BLaER1 treated with 17β-estradiol and CSF1 and Interleukin-3, amounts not matched to agents 10 nM and 100 nM (cell line): ENCODE results near the gene CHCHD6.
"Not testable (repeated sequence)": the region's sequence is repeated elsewhere in the genome, so short reads cannot be mapped to it uniquely, and the experiment has no call there.

Experiments used
- H3K27ac ChIP-seq, 11 experiments: shearing (Covaris generic); formaldehyde crosslinking; 2 replicates each; pipeline ENCODE4 v1.8.1; 2022
- H3K27me3 ChIP-seq, 11 experiments: shearing (Covaris generic); formaldehyde crosslinking; 2 replicates each; pipeline ENCODE4 v1.8.1; 2022
- H3K36me3 ChIP-seq, 11 experiments: shearing (Covaris generic); formaldehyde crosslinking; 2 replicates each; pipeline ENCODE4 v1.8.1; 2022
- H3K4me1 ChIP-seq, 10 experiments: shearing (Covaris generic); formaldehyde crosslinking; 2 replicates each; pipeline ENCODE4 v1.8.1; 2022
- H3K4me2 ChIP-seq, 11 experiments: shearing (Covaris generic); formaldehyde crosslinking; 2 replicates each; pipeline ENCODE4 v1.8.1; 2022
- H3K4me3 ChIP-seq, 10 experiments: shearing (Covaris generic); formaldehyde crosslinking; 2 replicates each; pipeline ENCODE4 v1.8.1; 2022
- H3K9ac ChIP-seq, 11 experiments: shearing (Covaris generic); formaldehyde crosslinking; 2 replicates each; pipeline ENCODE4 v1.8.1; 2022
- H3K9me3 ChIP-seq, 11 experiments: shearing (Covaris generic); formaldehyde crosslinking; replicated peaks in 1 of 11; 2 replicates each; pipeline ENCODE4 v1.8.1; 2022
- H4K20me1 ChIP-seq, 11 experiments: shearing (Covaris generic); formaldehyde crosslinking; 2 replicates each; pipeline ENCODE4 v1.8.1; 2022
- Cebpa-rat ChIP-seq, 11 experiments: shearing (Covaris generic); IDR thresholded peaks; 2 replicates each; pipeline ENCODE4 v1.8.1; 2022

The CHCHD6 gene

DNA sequence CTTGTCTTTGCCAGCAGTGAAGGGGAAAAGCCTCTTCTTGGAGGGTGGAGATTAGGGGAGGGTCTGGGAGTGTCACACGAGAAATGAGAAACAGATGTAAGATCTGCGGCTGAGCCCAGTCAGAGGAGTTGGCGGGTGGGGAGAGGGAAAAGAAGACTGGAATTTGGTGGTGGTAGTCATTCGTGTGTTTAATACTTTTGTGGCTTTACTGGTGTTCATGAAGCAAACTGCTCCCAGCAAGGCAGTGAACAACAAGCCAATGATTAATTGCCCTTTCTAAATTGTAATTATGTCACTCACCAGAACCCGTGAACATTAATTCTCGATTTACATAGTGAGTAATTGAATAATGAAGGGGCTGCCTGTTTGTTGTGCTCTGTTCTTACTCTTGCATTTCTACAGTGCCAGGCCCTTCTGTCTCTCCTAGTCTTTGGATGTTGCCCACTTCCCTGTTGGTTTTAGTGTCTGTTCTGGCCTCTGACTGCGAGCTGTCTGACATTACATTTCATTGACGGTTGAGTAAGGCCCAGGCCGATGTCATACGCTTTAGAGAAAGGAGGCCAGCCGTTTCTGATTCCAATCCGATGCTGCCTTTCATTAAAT is 78.0 kb downstream of the CHCHD6 start:
- Histone ChIP-seq H3K36me3 (peaks cover 0 to 4% (median 0%) of the 10 kb centered on the region in 11 experiments; a peak in 1 of 22 replicates), H3K27me3 (no peaks in the 10 kb centered on the region), H3K4me1 (peaks cover 7 to 13% (median 9%) of the 10 kb centered on the region in 10 experiments; a peak in 16 of 20 replicates), H3K9ac (no peak overlapping the region), H3K4me2 (no peak overlapping the region), H4K20me1 (peaks cover 0 to 4% (median 0%) of the 10 kb centered on the region in 11 experiments; a peak in 2 of 22 replicates), H3K4me3 (no peak overlapping the region), H3K27ac (no peak overlapping the region), H3K9me3 (no peaks in the 10 kb centered on the region; a peak in 1 of 22 replicates)
- no peak for TF ChIP-seq Cebpa-rat (IDR thresholded peaks at IDR 0.05)

GRCh38 chr3:126782536-126782935 is 78.5 kb downstream of the CHCHD6 start:
- Histone ChIP-seq H3K27me3 (no peaks in the 10 kb centered on the region), H3K9ac (no peak overlapping the region), H3K27ac (no peak overlapping the region), H3K36me3 (peaks cover 0 to 4% (median 0%) of the 10 kb centered on the region in 11 experiments; a peak in 1 of 22 replicates), H3K4me3 (no peak overlapping the region), H4K20me1 (peaks cover 0 to 4% (median 0%) of the 10 kb centered on the region in 11 experiments; a peak in 2 of 22 replicates), H3K9me3 (no peaks in the 10 kb centered on the region; a peak in 1 of 22 replicates), H3K4me1 (peaks cover 7 to 13% (median 8%) of the 10 kb centered on the region in 10 experiments; a peak in 16 of 20 replicates), H3K4me2 (no peak overlapping the region)
- TF ChIP-seq Cebpa-rat (IDR thresholded peaks at IDR 0.05), result no peak

GRCh38 chr3:126784254-126784653 is 80.2 kb downstream of the CHCHD6 start:
- no peak overlapping the region for H3K4me3 ChIP-seq
- peaks cover 0 to 4% (median 0%) of the 10 kb centered on the region in 11 experiments; a peak in 1 of 22 replicates for H3K36me3 ChIP-seq
- H3K27me3 ChIP-seq, result no peaks in the 10 kb centered on the region

DNA sequence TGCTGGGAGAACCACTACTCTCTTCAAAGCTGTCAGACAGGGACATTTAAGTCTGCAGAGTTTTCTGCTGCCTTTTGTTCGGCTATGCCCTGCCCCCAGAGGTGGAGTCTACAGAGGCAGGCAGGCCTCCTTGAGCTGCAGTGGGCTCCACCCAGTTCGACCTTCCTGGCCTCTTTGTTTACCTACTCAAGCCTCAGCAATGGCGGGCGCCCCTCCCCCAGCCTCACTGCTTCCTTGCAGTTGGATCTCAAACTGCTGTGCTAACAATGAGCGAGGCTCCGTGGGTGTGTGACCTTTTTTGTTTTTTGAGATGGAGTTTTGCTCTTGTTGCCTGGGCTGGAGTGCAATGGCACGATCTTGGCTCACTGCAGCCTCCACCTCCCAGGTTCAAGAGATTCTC is 87.3 kb downstream of the CHCHD6 start:
- H3K9ac ChIP-seq, H3K4me3 ChIP-seq, H3K27ac ChIP-seq, H3K27me3 ChIP-seq, H3K36me3 ChIP-seq, H3K4me2 ChIP-seq, H3K4me1 ChIP-seq, H4K20me1 ChIP-seq: not testable (repeated sequence)
- peaks cover 27 to 44% (median 32%) of the 10 kb centered on the region in 11 experiments for H3K9me3 ChIP-seq

More at GRCh38 chr3:126784254-126784653, 80.2 kb downstream of the CHCHD6 start:
- H3K9me3 ChIP-seq, result no peaks in the 10 kb centered on the region; a peak in 1 of 22 replicates
- TF ChIP-seq Cebpa-rat (IDR thresholded peaks at IDR 0.05), result no peak
- H3K27ac ChIP-seq, result no peak overlapping the region
- H4K20me1 ChIP-seq, result peaks cover 0 to 4% (median 0%) of the 10 kb centered on the region in 11 experiments; a peak in 1 of 22 replicates
- no peak overlapping the region for H3K9ac ChIP-seq
- H3K4me2 ChIP-seq, result peak overlapping the region in 10 of 11 experiments; percentile 0 to 61 (median 34); a peak in 16 of 22 replicates
- peaks cover 7 to 13% (median 8%) of the 10 kb centered on the region in 10 experiments; a peak in 16 of 20 replicates for H3K4me1 ChIP-seq

DNA sequence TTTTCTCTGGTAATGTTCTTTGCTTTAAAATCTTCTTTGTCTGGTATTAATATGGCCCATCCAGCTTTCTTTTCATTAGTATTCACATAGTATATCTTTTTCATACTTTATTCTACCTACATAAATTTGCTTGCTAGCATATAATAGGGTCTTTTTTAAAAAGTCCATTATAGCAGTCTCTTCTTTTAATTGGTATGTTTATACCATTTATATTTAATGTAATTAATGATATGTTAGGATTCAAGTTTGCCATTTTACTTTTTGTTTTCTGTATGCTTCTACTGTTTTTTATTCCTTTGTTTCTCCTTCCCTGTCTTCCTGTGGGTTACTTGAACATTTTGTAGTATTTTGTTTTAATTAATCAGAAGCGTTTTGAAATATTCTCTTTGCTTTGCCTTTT is 89.0 kb downstream of the CHCHD6 start:
- no peaks in the 10 kb centered on the region for H3K4me1 ChIP-seq
- H3K4me3 ChIP-seq, result no peak overlapping the region
- H3K9me3 ChIP-seq, result peaks cover 30 to 44% (median 33%) of the 10 kb centered on the region in 11 experiments
- no peaks in the 10 kb centered on the region for H3K27me3 ChIP-seq
- H4K20me1 ChIP-seq, result no peaks in the 10 kb centered on the region
- H3K4me2 ChIP-seq, result no peak overlapping the region
- no peak overlapping the region for H3K9ac ChIP-seq
- peaks cover 0 to 7% (median 0%) of the 10 kb centered on the region in 11 experiments; a peak in 4 of 22 replicates for H3K36me3 ChIP-seq
- TF ChIP-seq Cebpa-rat (IDR thresholded peaks at IDR 0.05), result no peak
- no peak overlapping the region for H3K27ac ChIP-seq

DNA sequence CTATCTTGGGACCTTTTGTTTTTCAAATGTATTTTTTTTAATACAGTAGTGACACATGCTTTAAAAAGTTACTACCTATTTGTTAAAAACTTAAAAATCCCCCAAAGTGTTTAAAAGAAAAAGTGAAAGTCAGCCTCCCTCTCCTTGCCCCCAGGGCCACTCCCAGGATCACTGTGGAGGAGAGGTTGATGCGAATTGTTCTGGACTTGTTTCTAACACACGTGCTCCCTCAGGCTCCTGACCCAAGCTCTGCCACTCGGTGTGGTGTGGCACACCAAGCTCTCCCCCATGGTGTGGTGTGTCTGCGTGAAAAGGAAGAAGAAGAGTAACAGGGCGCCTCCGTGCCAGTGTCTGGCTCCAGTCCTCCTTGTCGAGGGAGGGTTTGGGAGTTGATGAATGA is 93.5 kb downstream of the CHCHD6 start:
- no peak for TF ChIP-seq Cebpa-rat (IDR thresholded peaks at IDR 0.05)

DNA sequence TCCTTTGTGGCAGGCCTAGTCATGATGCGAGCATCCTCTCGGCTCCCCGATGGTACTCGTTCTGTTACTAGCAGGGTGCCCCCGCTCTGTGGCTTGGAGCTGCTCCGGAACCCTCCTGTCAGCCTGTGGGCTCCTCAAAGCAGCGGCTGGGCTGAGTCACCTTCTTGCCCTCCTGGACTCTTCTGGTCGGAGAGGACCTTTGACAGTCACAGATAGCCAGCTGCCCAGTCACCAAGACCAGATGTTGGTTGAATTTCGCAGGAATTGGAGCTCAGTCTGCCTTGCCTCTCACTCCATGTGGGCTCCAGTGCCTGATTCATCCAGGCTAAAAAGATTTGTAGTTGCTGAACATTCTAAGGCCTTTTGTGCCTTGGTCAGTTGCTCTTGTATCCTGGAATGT is 94.5 kb downstream of the CHCHD6 start:
- Histone ChIP-seq H3K9ac (no peak overlapping the region), H3K4me2 (no peak overlapping the region), H3K4me1 (peaks cover 0 to 10% (median 2%) of the 10 kb centered on the region in 10 experiments; a peak in 5 of 20 replicates), H3K27ac (no peak overlapping the region), H3K27me3 (no peaks in the 10 kb centered on the region), H3K4me3 (no peak overlapping the region), H4K20me1 (no peaks in the 10 kb centered on the region), H3K36me3 (peaks cover 0 to 24% (median 13%) of the 10 kb centered on the region in 11 experiments; a peak in 11 of 22 replicates), H3K9me3 (peaks cover 23 to 37% (median 29%) of the 10 kb centered on the region in 11 experiments)
- TF ChIP-seq Cebpa-rat (IDR thresholded peaks at IDR 0.05), result no peak

More for the DNA sequence above, 93.5 kb downstream of the CHCHD6 start:
- Histone ChIP-seq H4K20me1 (no peaks in the 10 kb centered on the region), H3K4me2 (no peak overlapping the region), H3K4me1 (peaks cover 0 to 10% (median 2%) of the 10 kb centered on the region in 10 experiments; a peak in 5 of 20 replicates), H3K9me3 (peaks cover 32 to 47% (median 38%) of the 10 kb centered on the region in 11 experiments), H3K9ac (no peak overlapping the region), H3K36me3 (peaks cover 0 to 24% (median 13%) of the 10 kb centered on the region in 11 experiments; a peak in 13 of 22 replicates), H3K27ac (no peak overlapping the region), H3K27me3 (no peaks in the 10 kb centered on the region), H3K4me3 (no peak overlapping the region)

- H3K27ac ChIP-seq, result no peak overlapping the region
- no peaks in the 10 kb centered on the region for H3K27me3 ChIP-seq
- no peak overlapping the region for H3K9ac ChIP-seq
- H3K9me3 ChIP-seq, result peaks cover 19 to 34% (median 25%) of the 10 kb centered on the region in 11 experiments
- H3K4me3 ChIP-seq, result no peak overlapping the region
- peaks cover 0 to 24% (median 13%) of the 10 kb centered on the region in 11 experiments; a peak in 11 of 22 replicates for H3K36me3 ChIP-seq
- TF ChIP-seq Cebpa-rat (IDR thresholded peaks at IDR 0.05), result no peak
- no peaks in the 10 kb centered on the region for H4K20me1 ChIP-seq
- H3K4me1 ChIP-seq, result peaks cover 0 to 10% (median 2%) of the 10 kb centered on the region in 10 experiments; a peak in 5 of 20 replicates
- no peak overlapping the region for H3K4me2 ChIP-seq
Measured at GRCh38 chr3:126799099-126799498, 95.1 kb downstream of the CHCHD6 start.

- peaks cover 19 to 34% (median 23%) of the 10 kb centered on the region in 11 experiments for H3K9me3 ChIP-seq
- not testable (repeated sequence) for H3K27me3 ChIP-seq, H3K9ac ChIP-seq, H3K4me3 ChIP-seq, H3K27ac ChIP-seq, H4K20me1 ChIP-seq
- peaks cover 0 to 10% (median 2%) of the 10 kb centered on the region in 10 experiments; a peak in 5 of 20 replicates for H3K4me1 ChIP-seq
- peak overlapping the region in 7 of 11 experiments; percentile 25 to 50 (median 36); a peak in 11 of 22 replicates for H3K4me2 ChIP-seq
- peaks cover 0 to 24% (median 13%) of the 10 kb centered on the region in 11 experiments; a peak in 11 of 22 replicates for H3K36me3 ChIP-seq
Measured at GRCh38 chr3:126801312-126801711, 97.3 kb downstream of the CHCHD6 start.
